ENCODE data around the gene CNN2.

Gene CNN2

GRCh38 chr19:1076046-1076386 is 49.6 kb downstream of the CNN2 start:
- peaks cover 81% of the 10 kb centered on the region for H3K36me3 Mint-ChIP-seq (ENCODE audit: low read depth)

GRCh38 chr19:1076951-1077350 is 50.5 kb downstream of the CNN2 start:
- H3K27me3 Mint-ChIP-seq, result no peaks in the 10 kb centered on the region
- H3K4me1 Mint-ChIP-seq (ENCODE audit: low read depth), result peaks cover 73% of the 10 kb centered on the region
- H3K4me3 Mint-ChIP-seq, result peak overlapping the region; percentile 71
- no peaks in the 10 kb centered on the region for H3K9me3 Mint-ChIP-seq
- H3K36me3 Mint-ChIP-seq (ENCODE audit: low read depth), result peaks cover 85% of the 10 kb centered on the region
- H3K27ac Mint-ChIP-seq, result peak overlapping the region; percentile 92
- DNase-seq, result peak; percentile 89

More at GRCh38 chr19:1076046-1076386, 49.6 kb downstream of the CNN2 start:
- peak overlapping the region; percentile 28 for H3K4me3 Mint-ChIP-seq
- peaks cover 70% of the 10 kb centered on the region for H3K4me1 Mint-ChIP-seq (ENCODE audit: low read depth)
- no peaks in the 10 kb centered on the region for H3K9me3 Mint-ChIP-seq
- H3K27ac Mint-ChIP-seq, result peak overlapping the region; percentile 92
- H3K27me3 Mint-ChIP-seq, result no peaks in the 10 kb centered on the region
- DNase-seq, result no peak

- Mint-ChIP-seq H3K9me3 (no peaks in the 10 kb centered on the region), H3K4me3 (no peak overlapping the region), H3K4me1 (ENCODE audit: low read depth) (peaks cover 66% of the 10 kb centered on the region), H3K27ac (peak overlapping the region; percentile 79), H3K27me3 (no peaks in the 10 kb centered on the region), H3K36me3 (ENCODE audit: low read depth) (peaks cover 87% of the 10 kb centered on the region)
- DNase-seq, result peak; percentile 82
Observed at GRCh38 chr19:1079566-1080111, 53.2 kb downstream of the CNN2 start.

- peaks cover 69% of the 10 kb centered on the region for H3K4me1 Mint-ChIP-seq (ENCODE audit: low read depth)
- H3K4me3 Mint-ChIP-seq, result peak overlapping the region; percentile 4
- H3K9me3 Mint-ChIP-seq, result no peaks in the 10 kb centered on the region
- peak overlapping the region; percentile 55 for H3K27ac Mint-ChIP-seq
- DNase-seq, result no peak
- no peaks in the 10 kb centered on the region for H3K27me3 Mint-ChIP-seq
- peaks cover 91% of the 10 kb centered on the region for H3K36me3 Mint-ChIP-seq (ENCODE audit: low read depth)
Observed at GRCh38 chr19:1080360-1081161, 54.2 kb downstream of the CNN2 start.

GRCh38 chr19:1081301-1082164 is 55.1 kb downstream of the CNN2 start:
- Mint-ChIP-seq H3K27me3 (no peaks in the 10 kb centered on the region), H3K4me3 (no peak overlapping the region), H3K4me1 (ENCODE audit: low read depth) (peaks cover 68% of the 10 kb centered on the region), H3K9me3 (no peaks in the 10 kb centered on the region), H3K36me3 (ENCODE audit: low read depth) (peaks cover 92% of the 10 kb centered on the region), H3K27ac (peak overlapping the region; percentile 87)
- no peak for DNase-seq

GRCh38 chr19:1082165-1082927 is 55.9 kb downstream of the CNN2 start:
- peak; percentile 77 for DNase-seq
- Mint-ChIP-seq H3K27me3 (no peaks in the 10 kb centered on the region), H3K27ac (peak overlapping the region; percentile 87), H3K4me3 (no peak overlapping the region), H3K9me3 (no peaks in the 10 kb centered on the region), H3K4me1 (ENCODE audit: low read depth) (peaks cover 63% of the 10 kb centered on the region), H3K36me3 (ENCODE audit: low read depth) (peaks cover 90% of the 10 kb centered on the region)

- DNase-seq, result no peak
- H3K4me3 Mint-ChIP-seq, result no peak overlapping the region
- no peaks in the 10 kb centered on the region for H3K27me3 Mint-ChIP-seq
- H3K9me3 Mint-ChIP-seq, result no peaks in the 10 kb centered on the region
- H3K4me1 Mint-ChIP-seq (ENCODE audit: low read depth), result peaks cover 65% of the 10 kb centered on the region
- H3K27ac Mint-ChIP-seq, result peak overlapping the region; percentile 33
- peaks cover 91% of the 10 kb centered on the region for H3K36me3 Mint-ChIP-seq (ENCODE audit: low read depth)
Observed at GRCh38 chr19:1082928-1083816, 56.8 kb downstream of the CNN2 start.

GRCh38 chr19:1084024-1084868 is 57.8 kb downstream of the CNN2 start:
- DNase-seq, result peak; percentile 55

GRCh38 chr19:1085053-1085658 is 58.7 kb downstream of the CNN2 start:
- Mint-ChIP-seq H3K9me3 (no peaks in the 10 kb centered on the region), H3K36me3 (ENCODE audit: low read depth) (peaks cover 91% of the 10 kb centered on the region), H3K27me3 (no peaks in the 10 kb centered on the region), H3K27ac (peak overlapping the region; percentile 44), H3K4me3 (no peak overlapping the region), H3K4me1 (ENCODE audit: low read depth) (peaks cover 69% of the 10 kb centered on the region)
- DNase-seq, result no peak

More at GRCh38 chr19:1084024-1084868, 57.8 kb downstream of the CNN2 start:
- H3K36me3 Mint-ChIP-seq (ENCODE audit: low read depth), result peaks cover 93% of the 10 kb centered on the region
- no peaks in the 10 kb centered on the region for H3K9me3 Mint-ChIP-seq
- H3K4me3 Mint-ChIP-seq, result no peak overlapping the region
- peak overlapping the region; percentile 44 for H3K27ac Mint-ChIP-seq
- H3K4me1 Mint-ChIP-seq (ENCODE audit: low read depth), result peaks cover 73% of the 10 kb centered on the region
- no peaks in the 10 kb centered on the region for H3K27me3 Mint-ChIP-seq

GRCh38 chr19:1085676-1086442 is 59.5 kb downstream of the CNN2 start:
- H3K36me3 Mint-ChIP-seq (ENCODE audit: low read depth), result peaks cover 91% of the 10 kb centered on the region
- no peaks in the 10 kb centered on the region for H3K27me3 Mint-ChIP-seq
- DNase-seq, result no peak
- no peaks in the 10 kb centered on the region for H3K9me3 Mint-ChIP-seq
- H3K4me3 Mint-ChIP-seq, result no peak overlapping the region
- peaks cover 67% of the 10 kb centered on the region for H3K4me1 Mint-ChIP-seq (ENCODE audit: low read depth)
- H3K27ac Mint-ChIP-seq, result peak overlapping the region; percentile 75

- Mint-ChIP-seq H3K4me3 (no peak overlapping the region), H3K27ac (peak overlapping the region; percentile 75), H3K27me3 (no peaks in the 10 kb centered on the region), H3K36me3 (ENCODE audit: low read depth) (peaks cover 89% of the 10 kb centered on the region), H3K9me3 (no peaks in the 10 kb centered on the region), H3K4me1 (ENCODE audit: low read depth) (peaks cover 65% of the 10 kb centered on the region)
- DNase-seq, result no peak
Observed at GRCh38 chr19:1086613-1087012, 60.2 kb downstream of the CNN2 start.

Data from activated T-cell treated with anti-CD3 and anti-CD28 coated beads, Interleukin-2, amount 50 U/mL, for 24 hours (primary cell).